H1 (cell line): ENCODE measurements around the gene LUC7L3. TPM values are rescaled to one million over a fixed set of nuclear protein-coding genes. Genes with fewer than 3 reads are reported as not detected.

Experiments
- CHD7 ChIP-seq: fragments of 300-600 bp; sonication (generic); IDR thresholded peaks from 2 replicates; pipeline ENCODE4 v1.7.1; 2012; ENCODE audit warnings: low read length, moderate library complexity, mild to moderate bottlenecking, inconsistent platforms; ENCODE audit not compliant: insufficient replicate concordance
- PHF8 ChIP-seq: fragments of 200-600 bp; sonication (generic); conservative IDR thresholded peaks from 2 replicates; pipeline ENCODE4 v1.7.1; 2012; ENCODE audit warnings: low read depth, mild to moderate bottlenecking, inconsistent platforms, low read length, moderate library complexity
- POU5F1 ChIP-seq: IDR thresholded peaks from 2 replicates; pipeline ENCODE4 v1.6.1; 2011; ENCODE audit warnings: low read depth, mild to moderate bottlenecking, low read length, moderate library complexity
- RAD21 ChIP-seq, 2 experiments: IDR thresholded peaks in 1 of 2; conservative IDR thresholded peaks in 1 of 2; 2 replicates each; pipeline ENCODE4 v1.6.1; 2011; ENCODE audit warnings: low read depth in 2 of 2, low read length in 2 of 2, improper control_type of control experiment in 1 of 2, inconsistent platforms in 1 of 2, mild to moderate bottlenecking in 1 of 2, moderate library complexity in 1 of 2
- polyA plus RNA-seq, 7 experiments: library from polyadenylated mRNA; depleted of rRNA in 3 of 7; stranded (reverse) in 5 of 7; unstranded in 2 of 7; fragments of >200 nt in 5 of 7; fragments of 200-250 nt in 2 of 7; gene quantifications; 1 replicate in 5 of 7; 2 replicates in 1 of 7; 4 replicates in 1 of 7; pipeline versions ENCODE4 v1.2.1 to v1.2.3, GENCODE V29; 2011 to 2013; ENCODE audit warnings: missing spikeins in 2 of 7, mixed read lengths in 2 of 7
- total RNA-seq: library from RNA; stranded (reverse); fragmentation: NEBNext Ultra II Directional; extraction: Animal tissue kit (Norgen Biotek cat#: 25700); gene quantifications from 2 replicates; pipeline ENCODE4 v1.2.1, GENCODE V29; 2021

Gene LUC7L3
- total and polyA plus RNA-seq, 2 of the 8 experiments (the other 6 are each of a cell fraction or from before 2014, with no cell fraction given) = 102 to 126 TPM

DNA sequence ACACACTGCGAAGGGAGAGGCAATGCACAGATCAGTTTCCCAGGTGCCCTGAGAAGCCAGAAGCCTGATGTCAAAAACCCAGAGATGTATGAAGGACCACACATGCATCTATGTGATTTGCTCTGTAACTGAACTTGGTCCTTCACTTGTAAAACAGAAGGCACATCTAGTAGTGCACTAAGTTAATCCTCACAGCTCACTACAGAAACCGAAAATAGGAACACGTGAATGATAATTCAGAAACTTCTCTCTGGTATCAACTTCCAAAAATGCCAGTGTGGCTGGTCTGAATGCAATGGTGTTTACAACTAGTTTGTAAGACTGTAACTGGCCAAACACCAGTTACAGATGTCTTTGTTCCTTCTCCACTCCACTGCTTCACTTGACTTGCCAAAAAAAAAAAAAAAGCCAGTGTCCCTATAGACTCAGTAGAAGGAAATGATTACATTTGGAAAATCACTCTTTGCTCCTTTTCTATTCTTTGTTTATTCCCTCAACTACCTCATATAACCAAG, 23.0 kb upstream of the LUC7L3 start (continued):
- TF ChIP-seq PHF8 = no peak
- no peak for TF ChIP-seq RAD21 (IDR thresholded peaks at IDR 0.05 in 1 of 2, conservative IDR thresholded peaks at IDR 0.05 in 1 of 2; ENCODE audit: low read depth in 2 of 2, low read length in 2 of 2)
- TF ChIP-seq POU5F1 = no peak
- no peak for TF ChIP-seq CHD7
